GM23338 (cell line): ENCODE data around the gene ZNF236. TPM values are rescaled to one million over a fixed set of nuclear protein-coding genes. Genes with fewer than 3 reads are reported as not detected.

Experiments used
- CREB1 ChIP-seq: fragments of 250-450 bp; sonication (Bioruptor Pico); IDR thresholded peaks from 2 replicates; pipeline ENCODE4 v1.5.0; 2020; ENCODE audit warnings: low read depth, mild to moderate bottlenecking, moderate library complexity
- EZH2 ChIP-seq: fragments of 200-600 bp; sonication (generic); IDR thresholded peaks from one replicate; pipeline ENCODE4 v1.8.0; 2017; ENCODE audit warnings: antibody characterized with exemption, mild to moderate bottlenecking, low read depth; ENCODE audit not compliant: unreplicated experiment
- EZH2phosphoT487 ChIP-seq: fragments of 200-600 bp; sonication (generic); IDR thresholded peaks from one replicate; pipeline ENCODE4 v1.8.1; 2018; ENCODE audit warnings: antibody characterized with exemption; ENCODE audit not compliant: unreplicated experiment
- NANOG ChIP-seq: IDR thresholded peaks from 2 replicates; pipeline ENCODE4 v1.6.1; 2016; ENCODE audit warnings: antibody characterized with exemption, borderline replicate concordance
- POLR2AphosphoS5 ChIP-seq: IDR thresholded peaks from 2 replicates; pipeline ENCODE4 v1.6.1; 2016; ENCODE audit warnings: antibody characterized with exemption, low read depth
- STAT1 ChIP-seq: IDR thresholded peaks from one replicate; pipeline ENCODE4 v1.6.1; 2016; ENCODE audit warnings: antibody characterized with exemption; ENCODE audit not compliant: unreplicated experiment
- ZNF114 ChIP-seq: fragments of 250-450 bp; sonication (Bioruptor Pico); IDR thresholded peaks from 2 replicates; pipeline ENCODE4 v1.5.0; 2020; ENCODE audit warnings: mild to moderate bottlenecking, moderate library complexity
- ZNF331 ChIP-seq: fragments of 250-450 bp; sonication (Bioruptor Pico); IDR thresholded peaks from 2 replicates; pipeline ENCODE4 v1.5.0; 2020; ENCODE audit warnings: low read depth, mild to moderate bottlenecking, moderate library complexity
- polyA plus RNA-seq: library from polyadenylated mRNA; unstranded; fragments of >200 nt; fragmentation: Nextera tagmentation; extraction: Ambion mirVana; gene quantifications from 2 replicates; pipeline ENCODE4 v1.2.1, GENCODE V29; 2016
- total RNA-seq: library from RNA; depleted of rRNA; stranded (reverse); fragments of >200 nt; shearing (Covaris generic); gene quantifications from 2 replicates; pipeline ENCODE4 v1.2.3, GENCODE V29; 2014
- TF ChIP-seq, protein P1 (sequence below): fragments of 250-450 bp; sonication (Bioruptor Pico); IDR thresholded peaks from 2 replicates; pipeline ENCODE4 v1.5.0; 2020; ENCODE audit warnings: mild to moderate bottlenecking, moderate library complexity
- TF ChIP-seq, protein P2 (sequence below), 2 experiments: fragments of 200-600 bp in 1 of 2; sonication (generic) in 1 of 2; conservative IDR thresholded peaks; 2 replicates each; pipeline versions ENCODE4 v1.5.1 to v1.6.1; 2016 to 2017; ENCODE audit warnings: antibody characterized with exemption in 2 of 2, low read depth in 2 of 2, mild to moderate bottlenecking in 2 of 2, moderate library complexity in 1 of 2

Gene ZNF236
- total and polyA plus RNA-seq, 2 experiments from 2014 or later = 8.9 to 16.3 TPM

DNA sequence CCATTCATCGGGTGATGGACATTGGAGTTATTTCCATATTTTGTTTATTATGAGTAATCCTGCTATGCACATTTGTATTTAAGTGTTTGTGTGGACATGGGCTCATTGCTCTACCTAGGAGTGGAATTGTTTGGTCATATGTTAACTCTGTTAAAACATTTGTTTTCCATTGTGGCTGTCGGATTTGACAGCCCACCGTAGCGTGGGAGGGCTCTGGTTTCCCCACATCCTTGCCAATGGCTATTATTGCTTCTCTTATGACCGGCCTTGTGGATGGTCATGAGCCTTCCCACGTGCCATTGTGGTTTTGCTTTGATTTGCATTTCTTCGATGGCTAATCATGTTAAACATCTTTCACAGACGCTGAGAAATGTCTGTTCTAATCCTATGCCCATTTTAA lies 92.0 kb downstream of the ZNF236 start (continued):
- TF ChIP-seq, protein P1, sequence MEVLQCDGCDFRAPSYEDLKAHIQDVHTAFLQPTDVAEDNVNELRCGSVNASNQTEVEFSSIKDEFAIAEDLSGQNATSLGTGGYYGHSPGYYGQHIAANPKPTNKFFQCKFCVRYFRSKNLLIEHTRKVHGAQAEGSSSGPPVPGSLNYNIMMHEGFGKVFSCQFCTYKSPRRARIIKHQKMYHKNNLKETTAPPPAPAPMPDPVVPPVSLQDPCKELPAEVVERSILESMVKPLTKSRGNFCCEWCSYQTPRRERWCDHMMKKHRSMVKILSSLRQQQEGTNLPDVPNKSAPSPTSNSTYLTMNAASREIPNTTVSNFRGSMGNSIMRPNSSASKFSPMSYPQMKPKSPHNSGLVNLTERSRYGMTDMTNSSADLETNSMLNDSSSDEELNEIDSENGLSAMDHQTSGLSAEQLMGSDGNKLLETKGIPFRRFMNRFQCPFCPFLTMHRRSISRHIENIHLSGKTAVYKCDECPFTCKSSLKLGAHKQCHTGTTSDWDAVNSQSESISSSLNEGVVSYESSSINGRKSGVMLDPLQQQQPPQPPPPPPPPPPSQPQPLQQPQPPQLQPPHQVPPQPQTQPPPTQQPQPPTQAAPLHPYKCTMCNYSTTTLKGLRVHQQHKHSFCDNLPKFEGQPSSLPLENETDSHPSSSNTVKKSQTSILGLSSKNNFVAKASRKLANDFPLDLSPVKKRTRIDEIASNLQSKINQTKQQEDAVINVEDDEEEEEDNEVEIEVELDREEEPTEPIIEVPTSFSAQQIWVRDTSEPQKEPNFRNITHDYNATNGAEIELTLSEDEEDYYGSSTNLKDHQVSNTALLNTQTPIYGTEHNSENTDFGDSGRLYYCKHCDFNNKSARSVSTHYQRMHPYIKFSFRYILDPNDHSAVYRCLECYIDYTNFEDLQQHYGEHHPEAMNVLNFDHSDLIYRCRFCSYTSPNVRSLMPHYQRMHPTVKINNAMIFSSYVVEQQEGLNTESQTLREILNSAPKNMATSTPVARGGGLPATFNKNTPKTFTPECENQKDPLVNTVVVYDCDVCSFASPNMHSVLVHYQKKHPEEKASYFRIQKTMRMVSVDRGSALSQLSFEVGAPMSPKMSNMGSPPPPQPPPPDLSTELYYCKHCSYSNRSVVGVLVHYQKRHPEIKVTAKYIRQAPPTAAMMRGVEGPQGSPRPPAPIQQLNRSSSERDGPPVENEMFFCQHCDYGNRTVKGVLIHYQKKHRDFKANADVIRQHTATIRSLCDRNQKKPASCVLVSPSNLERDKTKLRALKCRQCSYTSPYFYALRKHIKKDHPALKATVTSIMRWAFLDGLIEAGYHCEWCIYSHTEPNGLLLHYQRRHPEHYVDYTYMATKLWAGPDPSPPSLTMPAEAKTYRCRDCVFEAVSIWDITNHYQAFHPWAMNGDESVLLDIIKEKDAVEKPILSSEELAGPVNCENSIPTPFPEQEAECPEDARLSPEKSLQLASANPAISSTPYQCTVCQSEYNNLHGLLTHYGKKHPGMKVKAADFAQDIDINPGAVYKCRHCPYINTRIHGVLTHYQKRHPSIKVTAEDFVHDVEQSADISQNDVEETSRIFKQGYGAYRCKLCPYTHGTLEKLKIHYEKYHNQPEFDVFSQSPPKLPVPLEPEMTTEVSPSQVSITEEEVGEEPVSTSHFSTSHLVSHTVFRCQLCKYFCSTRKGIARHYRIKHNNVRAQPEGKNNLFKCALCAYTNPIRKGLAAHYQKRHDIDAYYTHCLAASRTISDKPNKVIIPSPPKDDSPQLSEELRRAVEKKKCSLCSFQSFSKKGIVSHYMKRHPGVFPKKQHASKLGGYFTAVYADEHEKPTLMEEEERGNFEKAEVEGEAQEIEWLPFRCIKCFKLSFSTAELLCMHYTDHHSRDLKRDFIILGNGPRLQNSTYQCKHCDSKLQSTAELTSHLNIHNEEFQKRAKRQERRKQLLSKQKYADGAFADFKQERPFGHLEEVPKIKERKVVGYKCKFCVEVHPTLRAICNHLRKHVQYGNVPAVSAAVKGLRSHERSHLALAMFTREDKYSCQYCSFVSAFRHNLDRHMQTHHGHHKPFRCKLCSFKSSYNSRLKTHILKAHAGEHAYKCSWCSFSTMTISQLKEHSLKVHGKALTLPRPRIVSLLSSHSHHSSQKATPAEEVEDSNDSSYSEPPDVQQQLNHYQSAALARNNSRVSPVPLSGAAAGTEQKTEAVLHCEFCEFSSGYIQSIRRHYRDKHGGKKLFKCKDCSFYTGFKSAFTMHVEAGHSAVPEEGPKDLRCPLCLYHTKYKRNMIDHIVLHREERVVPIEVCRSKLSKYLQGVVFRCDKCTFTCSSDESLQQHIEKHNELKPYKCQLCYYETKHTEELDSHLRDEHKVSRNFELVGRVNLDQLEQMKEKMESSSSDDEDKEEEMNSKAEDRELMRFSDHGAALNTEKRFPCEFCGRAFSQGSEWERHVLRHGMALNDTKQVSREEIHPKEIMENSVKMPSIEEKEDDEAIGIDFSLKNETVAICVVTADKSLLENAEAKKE = no peak
- no peak for TF ChIP-seq CREB1 (CRISPR knock-in tag)
- TF ChIP-seq ZNF331 = no peak
- TF ChIP-seq EZH2phosphoT487 = no peak
- TF ChIP-seq, protein P2, sequence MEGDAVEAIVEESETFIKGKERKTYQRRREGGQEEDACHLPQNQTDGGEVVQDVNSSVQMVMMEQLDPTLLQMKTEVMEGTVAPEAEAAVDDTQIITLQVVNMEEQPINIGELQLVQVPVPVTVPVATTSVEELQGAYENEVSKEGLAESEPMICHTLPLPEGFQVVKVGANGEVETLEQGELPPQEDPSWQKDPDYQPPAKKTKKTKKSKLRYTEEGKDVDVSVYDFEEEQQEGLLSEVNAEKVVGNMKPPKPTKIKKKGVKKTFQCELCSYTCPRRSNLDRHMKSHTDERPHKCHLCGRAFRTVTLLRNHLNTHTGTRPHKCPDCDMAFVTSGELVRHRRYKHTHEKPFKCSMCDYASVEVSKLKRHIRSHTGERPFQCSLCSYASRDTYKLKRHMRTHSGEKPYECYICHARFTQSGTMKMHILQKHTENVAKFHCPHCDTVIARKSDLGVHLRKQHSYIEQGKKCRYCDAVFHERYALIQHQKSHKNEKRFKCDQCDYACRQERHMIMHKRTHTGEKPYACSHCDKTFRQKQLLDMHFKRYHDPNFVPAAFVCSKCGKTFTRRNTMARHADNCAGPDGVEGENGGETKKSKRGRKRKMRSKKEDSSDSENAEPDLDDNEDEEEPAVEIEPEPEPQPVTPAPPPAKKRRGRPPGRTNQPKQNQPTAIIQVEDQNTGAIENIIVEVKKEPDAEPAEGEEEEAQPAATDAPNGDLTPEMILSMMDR (conservative IDR thresholded peaks at IDR 0.05; ENCODE audit: low read depth in 2 of 2) = no peak
- no peak for TF ChIP-seq STAT1
- no peak for TF ChIP-seq POLR2AphosphoS5
- no peak for TF ChIP-seq NANOG
- no peak for TF ChIP-seq ZNF114 (CRISPR knock-in tag)
- no peak for TF ChIP-seq EZH2
